SK-N-SH (cell line): ENCODE measurements around the gene CNRIP1.

ENCODE experiments used
- CHD2 ChIP-seq: fragments of 150-350 bp; IDR thresholded peaks from 2 replicates; pipeline ENCODE4 v1.6.1; 2018; ENCODE audit warnings: low read length; ENCODE audit not compliant: partially characterized antibody
- EZH2phosphoT487 ChIP-seq: fragments of 200-600 bp; sonication (generic); IDR thresholded peaks from 2 replicates; pipeline ENCODE4 v1.6.1; 2017; ENCODE audit warnings: low read depth, mixed run types, mild to moderate bottlenecking, antibody characterized with exemption, moderate library complexity, borderline replicate concordance
- MXI1 ChIP-seq: IDR thresholded peaks from 2 replicates; pipeline ENCODE4 v1.6.1; 2012; ENCODE audit warnings: mild to moderate bottlenecking, low read depth, low read length, improper control_type of control experiment
- POLR2AphosphoS5 ChIP-seq: IDR thresholded peaks from 2 replicates; pipeline ENCODE4 v1.6.1; 2012; ENCODE audit warnings: low read depth, low read length
- RCOR1 ChIP-seq: fragments of 150-350 bp; IDR thresholded peaks from 2 replicates; pipeline ENCODE4 v1.6.1; 2017; ENCODE audit warnings: antibody characterized with exemption, low read length
- RXRA ChIP-seq: IDR thresholded peaks from 2 replicates; pipeline ENCODE4 v1.4.0; 2012; ENCODE audit warnings: low read depth, mild to moderate bottlenecking, borderline replicate concordance
- TAF1 ChIP-seq: IDR thresholded peaks from 2 replicates; pipeline ENCODE4 v1.6.1; 2012; ENCODE audit warnings: low read depth, mild to moderate bottlenecking, low read length, moderate library complexity, borderline replicate concordance
- TCF12 ChIP-seq: IDR thresholded peaks from 2 replicates; pipeline ENCODE4 v1.4.0; 2012
- TEAD4 ChIP-seq: IDR thresholded peaks from 2 replicates; pipeline ENCODE4 v1.4.0; 2012; ENCODE audit warnings: mild to moderate bottlenecking, borderline replicate concordance; ENCODE audit not compliant: insufficient read depth
- USF1 ChIP-seq: IDR thresholded peaks from 2 replicates; pipeline ENCODE4 v1.4.0; 2012; ENCODE audit warnings: low read depth, borderline replicate concordance
- TF ChIP-seq, protein P1 (sequence below): fragments of 200-600 bp; sonication (generic); IDR thresholded peaks from 2 replicates; pipeline ENCODE4 v1.6.1; 2017; ENCODE audit warnings: antibody characterized with exemption, mild to moderate bottlenecking, moderate library complexity

- TF ChIP-seq POLR2AphosphoS5: no peak
- TF ChIP-seq, protein P1, sequence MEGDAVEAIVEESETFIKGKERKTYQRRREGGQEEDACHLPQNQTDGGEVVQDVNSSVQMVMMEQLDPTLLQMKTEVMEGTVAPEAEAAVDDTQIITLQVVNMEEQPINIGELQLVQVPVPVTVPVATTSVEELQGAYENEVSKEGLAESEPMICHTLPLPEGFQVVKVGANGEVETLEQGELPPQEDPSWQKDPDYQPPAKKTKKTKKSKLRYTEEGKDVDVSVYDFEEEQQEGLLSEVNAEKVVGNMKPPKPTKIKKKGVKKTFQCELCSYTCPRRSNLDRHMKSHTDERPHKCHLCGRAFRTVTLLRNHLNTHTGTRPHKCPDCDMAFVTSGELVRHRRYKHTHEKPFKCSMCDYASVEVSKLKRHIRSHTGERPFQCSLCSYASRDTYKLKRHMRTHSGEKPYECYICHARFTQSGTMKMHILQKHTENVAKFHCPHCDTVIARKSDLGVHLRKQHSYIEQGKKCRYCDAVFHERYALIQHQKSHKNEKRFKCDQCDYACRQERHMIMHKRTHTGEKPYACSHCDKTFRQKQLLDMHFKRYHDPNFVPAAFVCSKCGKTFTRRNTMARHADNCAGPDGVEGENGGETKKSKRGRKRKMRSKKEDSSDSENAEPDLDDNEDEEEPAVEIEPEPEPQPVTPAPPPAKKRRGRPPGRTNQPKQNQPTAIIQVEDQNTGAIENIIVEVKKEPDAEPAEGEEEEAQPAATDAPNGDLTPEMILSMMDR: no peak
- no peak for TF ChIP-seq EZH2phosphoT487
- no peak for TF ChIP-seq RCOR1
- no peak for TF ChIP-seq TEAD4
- no peak for TF ChIP-seq MXI1
- peak; percentile 24; the same call in 1 of the 2 replicates for TF ChIP-seq TCF12
- TF ChIP-seq USF1: no peak
- no peak for TF ChIP-seq TAF1
- no peak for TF ChIP-seq RXRA
- no peak for TF ChIP-seq CHD2
These were observed 16.4 kb upstream of the CNRIP1 start for GRCh38 chr2:68336192-68336591.
